K562 (cell line): Measurements from ENCODE around the gene BACH1. TPM values are rescaled to one million over a fixed set of nuclear protein-coding genes. Genes with fewer than 3 reads are reported as not detected.

Source experiments
- ATAC-seq: fragments of 200-7000 bp; cut with Tn5 transposase; 3 replicates; pipeline ENCODE4 v1.9.1; 2020; ENCODE audit warnings: moderate library complexity
- BruUV-seq: library from RNA; stranded (reverse); fragments of 400-500 nt; replicated peaks from 2 replicates; lab custom pipeline; 2021; lab: Mats Ljungman, UMichigan
- CTCF ChIA-PET: fragments of 300-600 bp; formaldehyde crosslinking; extraction: SDS; loops from one replicate; lab custom pipeline; 2021; ENCODE audit warnings: low intra/inter-chr PET ratio; lab: Yijun Ruan, JAX
- POLR2A ChIA-PET: fragments of 300-600, 350-650 bp; sonication (Branson Sonifier 250); formaldehyde crosslinking; extraction: SDS; loops from one replicate; lab custom pipeline; 2021; ENCODE audit warnings: antibody characterized with exemption, inconsistent platforms; lab: Yijun Ruan, JAX
- DNase-seq, 4 experiments: peaks; one replicate each; pipeline versions ENCODE4 v3.0.0 to v3.0.0-alpha.2; 2011 to 2018; ENCODE audit warnings: low spot score in 3 of 4, mixed read lengths in 3 of 4; ENCODE audit errors: extremely low read depth in 1 of 4
- FAIRE-seq: peaks from 2 replicates; lab custom pipeline; 2011; peaks lifted over from hg19 to GRCh38; lab: Jason Lieb, UNC
- H2AFZ ChIP-seq: 2 replicates; pipeline ENCODE4 v1.6.0; 2011; ENCODE audit warnings: low read depth, low read length, control low read depth, inconsistent platforms
- H3K27ac ChIP-seq: fragments of 200-600 bp; 3 replicates; pipeline ENCODE4 v1.8.0; 2011; ENCODE audit warnings: low read depth, mild to moderate bottlenecking, control low read depth, inconsistent platforms, low read length, moderate library complexity, mixed read lengths; ENCODE audit errors: extremely low read depth
- H3K27me3 ChIP-seq, 2 experiments: fragments of 300-600 bp in 1 of 2; 2 replicates in 1 of 2; 3 replicates in 1 of 2; pipeline versions ENCODE4 v1.6.0 to v1.8.0; 2011; ENCODE audit warnings: inconsistent platforms in 2 of 2, low read length in 2 of 2, mild to moderate bottlenecking in 1 of 2, mixed read lengths in 1 of 2, moderate library complexity in 1 of 2; ENCODE audit not compliant: control insufficient read depth in 2 of 2, insufficient read depth in 2 of 2
- H3K36me3 ChIP-seq: fragments of 300-600 bp; 3 replicates; pipeline ENCODE4 v1.8.0; 2011; ENCODE audit warnings: mild to moderate bottlenecking, low read length, inconsistent platforms; ENCODE audit not compliant: control insufficient read depth, insufficient read depth
- H3K4me1 ChIP-seq, 2 experiments: fragments of 200-600 bp in 1 of 2; replicated peaks in 1 of 2; 2 replicates in 1 of 2; 3 replicates in 1 of 2; pipeline versions ENCODE4 v1.5.1 to v1.8.0; 2011; ENCODE audit warnings: inconsistent platforms in 2 of 2, low read length in 2 of 2, mild to moderate bottlenecking in 1 of 2, mixed read lengths in 1 of 2, moderate library complexity in 1 of 2; ENCODE audit not compliant: control insufficient read depth in 2 of 2, insufficient read depth in 2 of 2
- H3K4me2 ChIP-seq: 2 replicates; pipeline ENCODE4 v1.6.1; 2011; ENCODE audit warnings: low read length, control low read depth, inconsistent platforms, mixed read lengths; ENCODE audit not compliant: insufficient read depth
- H3K4me3 ChIP-seq: fragments of 200-600 bp; sonication (generic), shearing (Covaris generic); 2 replicates; pipeline ENCODE4 v1.5.1; 2016; ENCODE audit warnings: control low read depth, inconsistent platforms
- H3K79me2 ChIP-seq: fragments of 200-600 bp; 3 replicates; pipeline ENCODE4 v1.8.0; 2011; ENCODE audit warnings: low read length, inconsistent platforms; ENCODE audit not compliant: control insufficient read depth, insufficient read depth
- H3K9ac ChIP-seq, 2 experiments: 2 replicates each; pipeline versions ENCODE4 v1.6.0 to v1.6.1; 2011; ENCODE audit warnings: low read depth in 2 of 2, low read length in 2 of 2, control low read depth in 1 of 2, inconsistent platforms in 1 of 2, mild to moderate bottlenecking in 1 of 2, mixed read lengths in 1 of 2; ENCODE audit not compliant: insufficient read depth in 1 of 2
- H3K9me1 ChIP-seq: one replicate; pipeline ENCODE4 v1.6.0; 2011; ENCODE audit warnings: inconsistent platforms, mild to moderate bottlenecking, low read length, moderate library complexity; ENCODE audit not compliant: control insufficient read depth, insufficient read depth
- H3K9me3 ChIP-seq: replicated peaks from 2 replicates; pipeline ENCODE4 v1.5.1; 2011; ENCODE audit warnings: low read depth, low read length, inconsistent platforms; ENCODE audit not compliant: control insufficient read depth, insufficient read depth
- H4K20me1 ChIP-seq: replicated peaks from 2 replicates; pipeline ENCODE4 v1.6.1; 2011; ENCODE audit warnings: low read length, inconsistent platforms, mixed read lengths; ENCODE audit not compliant: control insufficient read depth, insufficient read depth
- GABPB1 ChIP-seq: sonication (generic); formaldehyde crosslinking; IDR thresholded peaks from 2 replicates; pipeline ENCODE4 v1.8.0; 2022; ENCODE audit warnings: mild to moderate bottlenecking, missing genetic modification reagents
- GATAD2B ChIP-seq: fragments of 450-650 bp; IDR thresholded peaks from 2 replicates; pipeline ENCODE4 v1.6.1; 2017; ENCODE audit warnings: mild to moderate bottlenecking, borderline replicate concordance
- HMG20B ChIP-seq: fragments of 250-450 bp; sonication (Bioruptor Pico); IDR thresholded peaks from 2 replicates; pipeline ENCODE4 v1.5.0; 2021; ENCODE audit warnings: mild to moderate bottlenecking
- MEF2D ChIP-seq: conservative IDR thresholded peaks from 2 replicates; pipeline ENCODE4 v1.6.1; 2016; ENCODE audit warnings: low read depth, missing genetic modification characterization, missing compliant biosample characterization
- NFXL1 ChIP-seq: fragments of 450-650 bp; formaldehyde crosslinking; IDR thresholded peaks from 2 replicates; pipeline ENCODE4 v1.4.0; 2021; ENCODE audit warnings: mild to moderate bottlenecking
- POLR2AphosphoS5 ChIP-seq: IDR thresholded peaks from 2 replicates; pipeline ENCODE4 v1.6.1; 2011; ENCODE audit warnings: mild to moderate bottlenecking, low read depth, low read length, moderate library complexity; ENCODE audit not compliant: control insufficient read depth, insufficient read depth
- RBM17 ChIP-seq: fragments of 200-400 bp; formaldehyde crosslinking; IDR thresholded peaks from 2 replicates; pipeline ENCODE4 v1.6.1; 2017; ENCODE audit warnings: low read depth, mild to moderate bottlenecking, low read length, borderline replicate concordance
- WGBS: fragments of 100-300 bp; shearing (Covaris generic); methylation state at CpG from one replicate; pipeline ENCODE4 v1.1.6; 2016; ENCODE audit warnings: low coverage, mixed read lengths; ENCODE audit not compliant: insufficient coverage; ENCODE audit errors: missing lambda C conversion rate; 5-methylcytosine and 5-hydroxymethylcytosine counted together
- in situ Hi-C: fragments of 300-500 bp; cut with MboI; formaldehyde crosslinking; loops from 4 replicates; pipeline ENCODE4 v1.15.0; 2018; ENCODE audit warnings: inconsistent platforms, mixed read lengths
- intact Hi-C: fragments of 100-400 bp; cut with micrococcal nuclease; formaldehyde crosslinking; loops from 2 replicates; pipeline ENCODE4 v1.14.2; 2022
- polyA plus RNA-seq, 8 experiments: library from polyadenylated mRNA; depleted of rRNA in 4 of 8; stranded (reverse) in 5 of 8; unstranded in 3 of 8; fragments of >200 nt; fragmentation: Nextera tagmentation in 2 of 8; fragmentation: Illumina TruSeq in 1 of 8; extraction: Ambion mirVana in 2 of 8; extraction: Trizol in 1 of 8; gene quantifications; 2 replicates each; pipeline versions ENCODE4 v1.2.1 to v1.2.3, GENCODE V29; 2011 to 2014; ENCODE audit warnings: inconsistent platforms in 1 of 8, missing spikeins in 1 of 8
- total RNA-seq, 7 experiments: library from RNA; depleted of rRNA in 6 of 7; stranded (reverse); fragments of >200 nt in 6 of 7; fragmentation: Illumina TruSeq in 2 of 7; extraction: Trizol in 2 of 7; gene quantifications; 2 replicates each; pipeline versions ENCODE4 v1.2.1 to v1.2.3, GENCODE V29; 2011 to 2021; ENCODE audit warnings: low replicate concordance in 1 of 7

Gene BACH1
- total and polyA plus RNA-seq, 9 of the 15 experiments (the other 6 are each of a cell fraction or from before 2014, with no cell fraction given): 10.6 to 58.5 (median 28.6) TPM

DNA sequence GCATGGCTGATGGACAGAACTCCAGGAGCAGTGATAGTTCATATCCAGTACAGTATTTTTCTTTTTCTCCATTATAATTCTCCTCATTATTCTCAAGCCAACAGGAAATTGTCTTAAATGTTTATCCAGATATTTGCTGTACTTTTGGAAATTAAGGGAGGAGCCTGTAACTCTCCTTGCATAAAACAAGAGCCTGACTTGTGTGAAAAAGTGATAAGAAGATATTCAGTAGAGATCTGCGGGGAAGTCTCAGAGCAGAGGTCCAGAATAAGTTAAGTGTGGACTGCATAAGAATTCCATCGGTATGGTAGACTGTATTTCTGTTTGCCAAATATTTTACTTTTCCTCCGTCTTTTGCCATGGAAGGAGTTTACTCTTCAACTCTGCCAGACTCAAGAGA lies 70.2 kb downstream of the BACH1 start:
- H3K36me3 ChIP-seq: peaks cover 26% of the 10 kb centered on the region
- WGBS: 40% methylated on average over 3 of the region's 3 CpGs
- no peak for TF ChIP-seq MEF2D
- TF ChIP-seq GATAD2B: no peak
- TF ChIP-seq RBM17: no peak
- no peak for TF ChIP-seq GABPB1 (CRISPR knock-in tag)
- no peak for TF ChIP-seq HMG20B (CRISPR knock-in tag)
- no peak for TF ChIP-seq NFXL1 (CRISPR knock-in tag)
- no peak for TF ChIP-seq POLR2AphosphoS5
- H3K27me3 ChIP-seq: no peaks in the 10 kb centered on the region
- in situ Hi-C loops: no loop called here
- no peak for FAIRE-seq
- H2AFZ ChIP-seq: no peak overlapping the region
- H3K9me1 ChIP-seq: no peaks in the 10 kb centered on the region
- H3K79me2 ChIP-seq: no peaks in the 10 kb centered on the region
- intact Hi-C loops: no loop called here
- no peaks in the 10 kb centered on the region for H3K9me3 ChIP-seq
- H4K20me1 ChIP-seq: no peaks in the 10 kb centered on the region
- no TSS peak for BruUV-seq
- no peak overlapping the region for H3K4me2 ChIP-seq
- ChIA-PET CTCF (interaction anchor here (1.2 kb wide), 1 partner anchor 279 kb away, joined by 4 read pairs; no protein-coding TSS in a partner anchor), POLR2A (no interaction called here)
- DNase-seq: no peak
- no peak overlapping the region for H3K4me3 ChIP-seq
- H3K27ac ChIP-seq: no peak overlapping the region
- no peak overlapping the region for H3K9ac ChIP-seq
- peaks cover 0 to 3% of the 10 kb centered on the region in 2 experiments; a peak in 2 of 5 replicates for H3K4me1 ChIP-seq
- no peak for ATAC-seq
